Sigmoid colon (tissue), 7 donors: ENCODE data around the gene TMEM69. TPM values are rescaled to one million over a fixed set of nuclear protein-coding genes. Genes with fewer than 3 reads are reported as not detected.

Source experiments
- DNase-seq: peaks from one replicate; pipeline ENCODE4 v3.0.0-alpha.2; 2019
- H3K27ac ChIP-seq, 4 donors: fragments of 200-600 bp; sonication (generic); one replicate each; pipeline ENCODE4 v1.5.1; 2016 to 2019; ENCODE audit warnings: mild to moderate bottlenecking in 1 of 4
- H3K27me3 ChIP-seq, 3 donors: fragments of 200-600 bp; sonication (generic); one replicate each; pipeline ENCODE4 v1.5.1; 2019; ENCODE audit warnings: mild to moderate bottlenecking in 1 of 3
- H3K36me3 ChIP-seq, 4 donors: fragments of 200-600 bp; sonication (generic); one replicate each; pipeline ENCODE4 v1.5.1; 2016 to 2019
- H3K4me1 ChIP-seq, 4 donors: fragments of 200-600 bp; sonication (generic); one replicate each; pipeline ENCODE4 v1.5.1; 2017 to 2019
- H3K4me3 ChIP-seq, 4 donors: fragments of 200-600 bp; sonication (generic); one replicate each; pipeline ENCODE4 v1.5.1; 2017 to 2019; ENCODE audit warnings: mild to moderate bottlenecking in 2 of 4, moderate library complexity in 1 of 4
- H3K9me3 ChIP-seq, 4 donors: fragments of 200-600 bp in 3 of 4; sonication (generic) in 3 of 4; one replicate each; pipeline versions ENCODE4 v1.5.1 to v1.6.1; 2013 to 2019
- EP300 ChIP-seq, 4 donors: sonication (generic); formaldehyde crosslinking; IDR thresholded peaks; one replicate each; pipeline ENCODE4 v1.6.1; 2017; ENCODE audit warnings: antibody characterized with exemption in 4 of 4
- POLR2A ChIP-seq, 2 donors: fragments of 450-650 bp; IDR thresholded peaks; one replicate each; pipeline ENCODE4 v1.6.1; 2016; ENCODE audit warnings: antibody characterized with exemption in 2 of 2, mild to moderate bottlenecking in 2 of 2, moderate library complexity in 2 of 2
- POLR2AphosphoS5 ChIP-seq, 4 donors: sonication (generic); formaldehyde crosslinking; IDR thresholded peaks; one replicate each; pipeline ENCODE4 v1.6.1; 2017; ENCODE audit warnings: antibody characterized with exemption in 4 of 4
- WGBS, 2 donors: extraction: QIAGEN DNeasy Blood & Tissue Kit; methylation state at CpG; one replicate each; pipeline ENCODE4 v1.1.7; 2013; 5-methylcytosine and 5-hydroxymethylcytosine counted together
- intact Hi-C: fragments of 100-400 bp; cut with DNase I; formaldehyde crosslinking; loops from one replicate; pipeline ENCODE4 v1.15.1; 2023
- polyA plus RNA-seq, 3 donors: library from polyadenylated mRNA; stranded (reverse); fragments of 200-250 nt; gene quantifications; one replicate each; pipeline ENCODE4 v1.2.3, GENCODE V29; 2013
- total RNA-seq, 4 donors: library from RNA; depleted of rRNA; stranded (reverse); fragments of >200 nt; gene quantifications; one replicate each; pipeline ENCODE4 v1.1.0, GENCODE V29; 2016
- TF ChIP-seq, protein P1 (sequence below), 4 experiments: fragments of 450-650 bp in 3 of 4; fragments of 200-600 bp in 1 of 4; IDR thresholded peaks; one replicate each; pipeline ENCODE4 v1.5.1; 2016 to 2019; ENCODE audit warnings: antibody characterized with exemption in 4 of 4, mild to moderate bottlenecking in 3 of 4, moderate library complexity in 2 of 4
- donor health status: healthy with polysubstance abuse.
- donor health status: Bipolar disorder and iron deficiency.
- donor health status: healthy.

TMEM69 gene
- total and polyA plus RNA-seq, 7 donors: 12.7 to 31.0 (median 24.6) TPM

DNA sequence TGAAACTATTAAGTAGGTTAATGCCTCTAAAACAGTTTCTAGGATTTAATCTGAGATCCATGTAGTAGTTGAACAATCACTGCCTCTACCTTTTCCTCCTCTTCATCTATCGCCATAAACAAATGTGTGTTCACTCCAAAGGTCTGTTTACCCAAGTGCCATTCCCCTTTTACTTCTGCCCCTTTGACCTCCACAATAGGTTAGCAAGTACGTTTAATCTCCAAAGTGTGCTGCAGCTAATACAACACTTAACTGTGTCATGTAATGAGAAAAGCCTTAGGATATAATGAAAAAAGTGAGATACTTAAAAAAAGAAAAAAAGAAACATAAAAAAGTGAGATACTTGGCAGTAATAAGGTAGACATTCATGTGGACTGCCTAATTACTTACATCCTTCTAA is 29.8 kb upstream of the TMEM69 start:
- DNase-seq: no peak
- peaks cover 32 to 77% (median 60%) of the 10 kb centered on the region in 4 donors for H3K36me3 ChIP-seq

DNA sequence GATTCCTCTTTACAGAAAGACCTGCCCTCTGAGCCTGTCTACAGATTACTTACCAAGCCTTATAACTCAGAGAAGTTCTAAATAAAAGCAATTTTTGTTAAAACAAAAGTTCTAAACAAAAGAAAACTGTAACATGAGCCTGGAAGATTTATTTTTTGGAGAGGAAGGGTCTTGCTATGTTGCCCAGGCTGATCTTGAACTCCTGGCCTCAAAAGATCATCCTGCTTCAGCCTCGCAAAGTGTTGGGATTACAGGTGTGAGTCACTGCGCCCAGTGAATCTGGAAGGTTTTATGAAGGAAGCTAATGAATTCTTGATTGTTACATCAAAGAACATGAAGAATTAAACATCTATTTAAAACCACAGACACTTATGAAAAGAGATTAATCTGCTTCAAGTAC is 28.8 kb upstream of the TMEM69 start:
- Histone ChIP-seq H3K27ac (no peak overlapping the region), H3K4me3 (no peak overlapping the region), H3K36me3 (peaks cover 32 to 66% (median 56%) of the 10 kb centered on the region in 4 donors), H3K4me1 (peaks cover 0 to 5% (median 0%) of the 10 kb centered on the region in 4 donors), H3K27me3 (no peaks in the 10 kb centered on the region), H3K9me3 (no peaks in the 10 kb centered on the region)
- WGBS, 2 donors: 85 to 93% methylated on average over 2 of the region's 2 CpGs
- no peak for DNase-seq
- no peak for TF ChIP-seq EP300 (IDR thresholded peaks at IDR 0.05)
- TF ChIP-seq, protein P1, sequence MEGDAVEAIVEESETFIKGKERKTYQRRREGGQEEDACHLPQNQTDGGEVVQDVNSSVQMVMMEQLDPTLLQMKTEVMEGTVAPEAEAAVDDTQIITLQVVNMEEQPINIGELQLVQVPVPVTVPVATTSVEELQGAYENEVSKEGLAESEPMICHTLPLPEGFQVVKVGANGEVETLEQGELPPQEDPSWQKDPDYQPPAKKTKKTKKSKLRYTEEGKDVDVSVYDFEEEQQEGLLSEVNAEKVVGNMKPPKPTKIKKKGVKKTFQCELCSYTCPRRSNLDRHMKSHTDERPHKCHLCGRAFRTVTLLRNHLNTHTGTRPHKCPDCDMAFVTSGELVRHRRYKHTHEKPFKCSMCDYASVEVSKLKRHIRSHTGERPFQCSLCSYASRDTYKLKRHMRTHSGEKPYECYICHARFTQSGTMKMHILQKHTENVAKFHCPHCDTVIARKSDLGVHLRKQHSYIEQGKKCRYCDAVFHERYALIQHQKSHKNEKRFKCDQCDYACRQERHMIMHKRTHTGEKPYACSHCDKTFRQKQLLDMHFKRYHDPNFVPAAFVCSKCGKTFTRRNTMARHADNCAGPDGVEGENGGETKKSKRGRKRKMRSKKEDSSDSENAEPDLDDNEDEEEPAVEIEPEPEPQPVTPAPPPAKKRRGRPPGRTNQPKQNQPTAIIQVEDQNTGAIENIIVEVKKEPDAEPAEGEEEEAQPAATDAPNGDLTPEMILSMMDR (IDR thresholded peaks at IDR 0.05): no peak
- TF ChIP-seq POLR2AphosphoS5 (IDR thresholded peaks at IDR 0.05): no peak
- TF ChIP-seq POLR2A (IDR thresholded peaks at IDR 0.05): no peak
- intact Hi-C loops: no loop called here

More for the DNA sequence above, 29.8 kb upstream of the TMEM69 start:
- peaks cover 0 to 5% (median 0%) of the 10 kb centered on the region in 4 donors for H3K4me1 ChIP-seq
- H3K27ac ChIP-seq: no peak overlapping the region
- no peaks in the 10 kb centered on the region for H3K27me3 ChIP-seq
- TF ChIP-seq POLR2AphosphoS5 (IDR thresholded peaks at IDR 0.05) (no peak), POLR2A (IDR thresholded peaks at IDR 0.05) (no peak), EP300 (IDR thresholded peaks at IDR 0.05) (no peak)
- TF ChIP-seq, protein P1 (IDR thresholded peaks at IDR 0.05): no peak
- no peaks in the 10 kb centered on the region for H3K9me3 ChIP-seq
- H3K4me3 ChIP-seq: no peak overlapping the region
- intact Hi-C loops: no loop called here
- WGBS, 2 donors: 22 to 65% methylated on average over 2 of the region's 2 CpGs

DNA sequence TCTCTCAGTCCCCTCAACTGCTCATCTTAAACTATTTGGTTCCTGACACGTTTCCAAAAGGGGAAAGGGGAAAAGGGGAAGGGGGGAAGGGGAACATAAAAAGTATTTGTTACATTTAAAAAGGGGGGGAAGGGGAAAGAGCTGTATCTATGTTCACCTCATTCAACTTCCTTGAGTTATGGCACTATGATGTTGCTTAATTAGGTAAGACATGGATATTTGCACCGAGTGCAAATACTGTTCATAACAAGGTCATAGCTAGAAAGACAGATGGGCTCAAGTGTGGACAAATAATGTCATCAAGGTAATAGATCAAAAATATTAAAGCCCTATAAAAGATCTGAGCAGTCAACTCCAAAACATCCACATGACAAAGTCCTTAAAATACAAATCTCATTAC is 27.6 kb upstream of the TMEM69 start:
- H3K4me3 ChIP-seq: no peak overlapping the region
- H3K9me3 ChIP-seq: no peaks in the 10 kb centered on the region
- peaks cover 0 to 5% (median 0%) of the 10 kb centered on the region in 4 donors for H3K4me1 ChIP-seq
- TF ChIP-seq POLR2A (IDR thresholded peaks at IDR 0.05) (no peak), POLR2AphosphoS5 (IDR thresholded peaks at IDR 0.05) (no peak), EP300 (IDR thresholded peaks at IDR 0.05) (no peak)
- TF ChIP-seq, protein P1 (IDR thresholded peaks at IDR 0.05): no peak
- no peaks in the 10 kb centered on the region for H3K27me3 ChIP-seq
- 66 to 73% methylated on average over 2 of the region's 2 CpGs for WGBS, 2 donors
- H3K36me3 ChIP-seq: peaks cover 28 to 55% (median 45%) of the 10 kb centered on the region in 4 donors
- no peak overlapping the region for H3K27ac ChIP-seq
- intact Hi-C loops: loop anchor here (10.0 kb wide), 1 partner anchor 56 kb away; no protein-coding TSS in a partner anchor
- DNase-seq: no peak

DNA sequence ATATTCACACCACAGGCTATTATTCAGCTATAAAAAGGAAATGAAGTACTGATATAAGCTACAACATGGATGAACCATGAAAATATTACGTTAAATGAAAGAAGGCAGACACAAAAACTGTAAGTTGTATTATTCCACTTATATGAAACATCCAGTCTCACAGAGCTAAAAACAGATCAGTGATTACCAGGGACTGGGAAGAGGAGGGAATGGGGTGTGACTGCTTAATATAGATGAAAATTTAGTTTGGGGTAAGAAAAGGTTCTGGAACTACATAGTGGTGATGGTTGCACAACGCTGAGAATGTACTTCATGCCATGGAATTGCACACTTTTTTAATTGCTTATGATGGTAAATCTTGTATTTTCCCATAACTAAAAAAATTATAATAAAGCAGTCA is 21.1 kb upstream of the TMEM69 start:
- H3K9me3 ChIP-seq: no peaks in the 10 kb centered on the region
- no peak for TF ChIP-seq POLR2A (IDR thresholded peaks at IDR 0.05)
- TF ChIP-seq, protein P1 (IDR thresholded peaks at IDR 0.05): no peak
- no peak for TF ChIP-seq EP300 (IDR thresholded peaks at IDR 0.05)
- no peak for TF ChIP-seq POLR2AphosphoS5 (IDR thresholded peaks at IDR 0.05)
- H3K4me3 ChIP-seq: no peak overlapping the region
- WGBS, 2 donors: 86 to 92% methylated on average over 2 of the region's 2 CpGs
- peaks cover 0 to 44% (median 29%) of the 10 kb centered on the region in 4 donors for H3K4me1 ChIP-seq
- H3K36me3 ChIP-seq: no peaks in the 10 kb centered on the region
- intact Hi-C loops: loop anchor here (10.0 kb wide), 1 partner anchor 62 kb away; no protein-coding TSS in a partner anchor
- no peak for DNase-seq
- no peaks in the 10 kb centered on the region for H3K27me3 ChIP-seq
- no peak overlapping the region for H3K27ac ChIP-seq
